Daoy (cell line): ENCODE results near the gene NCK2. TPM values are rescaled to one million over a fixed set of nuclear protein-coding genes. Genes with fewer than 3 reads are reported as not detected.

ENCODE experiments used
- DNase-seq: peaks from one replicate; pipeline ENCODE4 v3.0.0-alpha.2; 2015; ENCODE audit warnings: low read depth
- total RNA-seq: library from RNA; depleted of rRNA; stranded (reverse); fragments of >200 nt; shearing (Covaris generic); gene quantifications from 2 replicates; pipeline ENCODE4 v1.2.3, GENCODE V29; 2014

NCK2 gene
- total RNA-seq, 1 experiment from 2014 or later: 25.7 TPM

- DNase-seq: no peak
These were observed 102.3 kb downstream of the NCK2 start for GRCh38 chr2:105847056-105847455.

GRCh38 chr2:105848367-105848766 is 103.7 kb downstream of the NCK2 start:
- no peak for DNase-seq

GRCh38 chr2:105849431-105850179 is 104.9 kb downstream of the NCK2 start:
- no peak for DNase-seq

GRCh38 chr2:105852066-105852465 is 107.4 kb downstream of the NCK2 start:
- DNase-seq: no peak

GRCh38 chr2:105853354-105854088 is 108.8 kb downstream of the NCK2 start:
- no peak for DNase-seq

- no peak for DNase-seq
These were observed 110.3 kb downstream of the NCK2 start for GRCh38 chr2:105854972-105855371.

- no peak for DNase-seq
These were observed 111.9 kb downstream of the NCK2 start for GRCh38 chr2:105856581-105856980.

- no peak for DNase-seq
These were observed 112.5 kb downstream of the NCK2 start for GRCh38 chr2:105857076-105857740.

- DNase-seq: no peak
These were observed 114.4 kb downstream of the NCK2 start for GRCh38 chr2:105858868-105859693.

GRCh38 chr2:105859694-105859951 is 114.9 kb downstream of the NCK2 start:
- DNase-seq: no peak

GRCh38 chr2:105860567-105860966 is 115.9 kb downstream of the NCK2 start:
- DNase-seq: no peak

GRCh38 chr2:105861200-105861599 is 116.5 kb downstream of the NCK2 start:
- no peak for DNase-seq

GRCh38 chr2:105862843-105863242 is 118.1 kb downstream of the NCK2 start:
- DNase-seq: no peak

- DNase-seq: no peak
These were observed 119.5 kb downstream of the NCK2 start for GRCh38 chr2:105864262-105864661.

GRCh38 chr2:105865222-105865913 is 120.7 kb downstream of the NCK2 start:
- peak; percentile 27 for DNase-seq

GRCh38 chr2:105866216-105867185 is 121.8 kb downstream of the NCK2 start:
- DNase-seq: no peak

GRCh38 chr2:105867587-105867986 is 122.9 kb downstream of the NCK2 start:
- no peak for DNase-seq

- no peak for DNase-seq
These were observed 123.3 kb downstream of the NCK2 start for GRCh38 chr2:105868060-105868459.

- DNase-seq: no peak
These were observed 124.6 kb downstream of the NCK2 start for GRCh38 chr2:105869341-105869740.

GRCh38 chr2:105870062-105870461 is 125.3 kb downstream of the NCK2 start:
- DNase-seq: no peak
